ENCODE results near the gene CRYBA2. TPM values are rescaled to one million over a fixed set of nuclear protein-coding genes. Genes with fewer than 3 reads are reported as not detected.

CRYBA2 gene
- total and polyA plus RNA-seq, 2 experiments from 2014 or later, result not detected

- Histone ChIP-seq H4K20me1 (replicated peaks; ENCODE audit: insufficient read depth) (peaks cover 8% of the 10 kb centered on the region), H3K4me3 (peak overlapping the region; percentile 50), H3K36me3 (ENCODE audit: insufficient read depth) (no peaks in the 10 kb centered on the region), H2AFZ (peak overlapping the region; percentile 84; the same call in 1 of the 2 replicates), H3K27ac (ENCODE audit: low read depth) (no peak overlapping the region), H3K27me3 (ENCODE audit: insufficient read depth) (peaks cover 98% of the 10 kb centered on the region), H3K79me2 (replicated peaks; ENCODE audit: insufficient read depth) (no peaks in the 10 kb centered on the region), H3K4me1 (ENCODE audit: insufficient read depth) (peaks cover 28% of the 10 kb centered on the region; the same call in 1 of the 2 replicates), H3F3A (replicated peaks; ENCODE audit: low read depth) (0 out of 2 replicates have a peak, but pooled peaks cover 4% of the 10 kb centered on the region), H3K4me2 (peak overlapping the region; percentile 72), H3K9me2 (ENCODE audit: insufficient read depth) (no peaks in the 10 kb centered on the region)
- Mint-ChIP-seq H3K36me3 (ENCODE audit: low read depth) (no peaks in the 10 kb centered on the region; the same call in 2 of the 3 replicates), H3K4me3 (peak overlapping the region; percentile 48), H3K9me3 (no peaks in the 10 kb centered on the region; the same call in 2 of the 3 replicates), H3K27ac (no peak overlapping the region), H3K27me3 (ENCODE audit: insufficient read depth, low read depth, poor library complexity) (peaks cover 75% of the 10 kb centered on the region), H3K4me1 (peaks cover 17% of the 10 kb centered on the region)
- TF ChIP-seq ZNF114 (CRISPR knock-in tag; IDR thresholded peaks at IDR 0.05) (no peak), ETS1 (IDR thresholded peaks at IDR 0.05) (no peak), JUNB (IDR thresholded peaks at IDR 0.05; ENCODE audit: unreplicated experiment) (no peak), REST (IDR thresholded peaks at IDR 0.05; ENCODE audit: unreplicated experiment) (no peak), EZH2 (IDR thresholded peaks at IDR 0.05; ENCODE audit: low read depth, unreplicated experiment) (peak; percentile 80), STAT1 (IDR thresholded peaks at IDR 0.05; ENCODE audit: unreplicated experiment) (no peak), CTCF (conservative IDR thresholded peaks at IDR 0.05; ENCODE audit: low read depth in 2 of 2) (peak; percentile 97 to 98), NANOG (IDR thresholded peaks at IDR 0.05; ENCODE audit: borderline replicate concordance) (no peak), ZNF462 (CRISPR knock-in tag; IDR thresholded peaks at IDR 0.05) (no peak; the same call in 1 of the 2 replicates), CREB1 (CRISPR knock-in tag; IDR thresholded peaks at IDR 0.05; ENCODE audit: low read depth) (no peak), EZH2phosphoT487 (IDR thresholded peaks at IDR 0.05; ENCODE audit: unreplicated experiment) (peak; percentile 67)
- ATAC-seq (peak; percentile 74), DNase-seq (ENCODE audit: low spot score) (peak; percentile 95)
Measured at GRCh38 chr2:218979846-218980734, 13.1 kb downstream of the CRYBA2 start.
